ENCODE measurements around the gene BPTF.
A peak's percentile ranks its signal among the peaks of the same experiment; 100 is the strongest.
"Not testable (repeated sequence)": the region's sequence is repeated elsewhere in the genome, so short reads cannot be mapped to it uniquely, and the experiment has no call there.

The BPTF gene

GRCh38 chr17:67959510-67959909, 134.2 kb downstream of the BPTF start:
- Histone ChIP-seq H3K4me3 (ENCODE audit: low read depth, low read length) (no peak overlapping the region), H3K9me3 (ENCODE audit: control insufficient read depth, insufficient read depth, low read length) (no peaks in the 10 kb centered on the region), H3K27me3 (ENCODE audit: control insufficient read depth, insufficient read depth, low read length) (no peaks in the 10 kb centered on the region), H3K9ac (ENCODE audit: low read depth, low read length) (no peak overlapping the region), H3K4me1 (ENCODE audit: control insufficient read depth, insufficient read depth, low read length) (peaks cover 8% of the 10 kb centered on the region), H3K36me3 (ENCODE audit: control insufficient read depth, insufficient read depth, low read length) (peaks cover 5% of the 10 kb centered on the region)

- H3K9ac ChIP-seq (ENCODE audit: low read depth, low read length); H3K9me3 ChIP-seq (ENCODE audit: control insufficient read depth, insufficient read depth, low read length); H3K36me3 ChIP-seq (ENCODE audit: control insufficient read depth, insufficient read depth, low read length); H3K27me3 ChIP-seq (ENCODE audit: control insufficient read depth, insufficient read depth, low read length); H3K4me3 ChIP-seq (ENCODE audit: low read depth, low read length); H3K4me1 ChIP-seq (ENCODE audit: control insufficient read depth, insufficient read depth, low read length): not testable (repeated sequence)
Measured at GRCh38 chr17:67960276-67960675, 135.0 kb downstream of the BPTF start.

- H3K36me3 ChIP-seq (ENCODE audit: control insufficient read depth, insufficient read depth, low read length); H3K4me3 ChIP-seq (ENCODE audit: low read depth, low read length); H3K9ac ChIP-seq (ENCODE audit: low read depth, low read length): not testable (repeated sequence)
Measured at GRCh38 chr17:67962156-67962555, 136.9 kb downstream of the BPTF start.

GRCh38 chr17:67963145-67963572, 137.9 kb downstream of the BPTF start:
- H3K9ac ChIP-seq (ENCODE audit: low read depth, low read length); H3K36me3 ChIP-seq (ENCODE audit: control insufficient read depth, insufficient read depth, low read length); H3K4me3 ChIP-seq (ENCODE audit: low read depth, low read length); H3K9me3 ChIP-seq (ENCODE audit: control insufficient read depth, insufficient read depth, low read length); H3K27me3 ChIP-seq (ENCODE audit: control insufficient read depth, insufficient read depth, low read length); H3K4me1 ChIP-seq (ENCODE audit: control insufficient read depth, insufficient read depth, low read length): not testable (repeated sequence)

More at GRCh38 chr17:67962156-67962555, 136.9 kb downstream of the BPTF start:
- not testable (repeated sequence) for H3K9me3 ChIP-seq (ENCODE audit: control insufficient read depth, insufficient read depth, low read length); H3K27me3 ChIP-seq (ENCODE audit: control insufficient read depth, insufficient read depth, low read length); H3K4me1 ChIP-seq (ENCODE audit: control insufficient read depth, insufficient read depth, low read length)

- Histone ChIP-seq H3K27me3 (ENCODE audit: control insufficient read depth, insufficient read depth, low read length) (no peaks in the 10 kb centered on the region), H3K9me3 (ENCODE audit: control insufficient read depth, insufficient read depth, low read length) (no peaks in the 10 kb centered on the region), H3K36me3 (ENCODE audit: control insufficient read depth, insufficient read depth, low read length) (no peaks in the 10 kb centered on the region), H3K9ac (ENCODE audit: low read depth, low read length) (no peak overlapping the region), H3K4me1 (ENCODE audit: control insufficient read depth, insufficient read depth, low read length) (peaks cover 16% of the 10 kb centered on the region), H3K4me3 (ENCODE audit: low read depth, low read length) (no peak overlapping the region)
Measured at GRCh38 chr17:67970783-67971182, 145.5 kb downstream of the BPTF start.

- no peaks in the 10 kb centered on the region for H3K9me3 ChIP-seq (ENCODE audit: control insufficient read depth, insufficient read depth, low read length)
- H3K4me1 ChIP-seq (ENCODE audit: control insufficient read depth, insufficient read depth, low read length) = peaks cover 17% of the 10 kb centered on the region
- peaks cover 3% of the 10 kb centered on the region for H3K36me3 ChIP-seq (ENCODE audit: control insufficient read depth, insufficient read depth, low read length)
- H3K9ac ChIP-seq (ENCODE audit: low read depth, low read length) = peak overlapping the region; percentile 90
- no peaks in the 10 kb centered on the region for H3K27me3 ChIP-seq (ENCODE audit: control insufficient read depth, insufficient read depth, low read length)
- peak overlapping the region; percentile 97 for H3K4me3 ChIP-seq (ENCODE audit: low read depth, low read length)
Measured at GRCh38 chr17:67974185-67974584, 148.9 kb downstream of the BPTF start.

GRCh38 chr17:67974598-67975066, 149.3 kb downstream of the BPTF start:
- no peaks in the 10 kb centered on the region for H3K9me3 ChIP-seq (ENCODE audit: control insufficient read depth, insufficient read depth, low read length)
- peak overlapping the region; percentile 90 for H3K9ac ChIP-seq (ENCODE audit: low read depth, low read length)
- H3K27me3 ChIP-seq (ENCODE audit: control insufficient read depth, insufficient read depth, low read length) = no peaks in the 10 kb centered on the region
- peaks cover 3% of the 10 kb centered on the region for H3K36me3 ChIP-seq (ENCODE audit: control insufficient read depth, insufficient read depth, low read length)
- H3K4me3 ChIP-seq (ENCODE audit: low read depth, low read length) = peak overlapping the region; percentile 97
- peaks cover 17% of the 10 kb centered on the region for H3K4me1 ChIP-seq (ENCODE audit: control insufficient read depth, insufficient read depth, low read length)

- not testable (repeated sequence) for H3K9ac ChIP-seq (ENCODE audit: low read depth, low read length); H3K27me3 ChIP-seq (ENCODE audit: control insufficient read depth, insufficient read depth, low read length); H3K4me3 ChIP-seq (ENCODE audit: low read depth, low read length); H3K9me3 ChIP-seq (ENCODE audit: control insufficient read depth, insufficient read depth, low read length); H3K36me3 ChIP-seq (ENCODE audit: control insufficient read depth, insufficient read depth, low read length)
- peaks cover 17% of the 10 kb centered on the region for H3K4me1 ChIP-seq (ENCODE audit: control insufficient read depth, insufficient read depth, low read length)
Measured at GRCh38 chr17:67976306-67976705, 151.0 kb downstream of the BPTF start.

GRCh38 chr17:67980456-67980855, 155.2 kb downstream of the BPTF start:
- peaks cover 3% of the 10 kb centered on the region for H3K36me3 ChIP-seq (ENCODE audit: control insufficient read depth, insufficient read depth, low read length)
- H3K9me3 ChIP-seq (ENCODE audit: control insufficient read depth, insufficient read depth, low read length) = no peaks in the 10 kb centered on the region
- H3K27me3 ChIP-seq (ENCODE audit: control insufficient read depth, insufficient read depth, low read length) = no peaks in the 10 kb centered on the region
- H3K4me1 ChIP-seq (ENCODE audit: control insufficient read depth, insufficient read depth, low read length) = peaks cover 4% of the 10 kb centered on the region
- no peak overlapping the region for H3K4me3 ChIP-seq (ENCODE audit: low read depth, low read length)
- H3K9ac ChIP-seq (ENCODE audit: low read depth, low read length) = no peak overlapping the region

- not testable (repeated sequence) for H3K9ac ChIP-seq (ENCODE audit: low read depth, low read length); H3K36me3 ChIP-seq (ENCODE audit: control insufficient read depth, insufficient read depth, low read length); H3K27me3 ChIP-seq (ENCODE audit: control insufficient read depth, insufficient read depth, low read length); H3K4me1 ChIP-seq (ENCODE audit: control insufficient read depth, insufficient read depth, low read length); H3K9me3 ChIP-seq (ENCODE audit: control insufficient read depth, insufficient read depth, low read length); H3K4me3 ChIP-seq (ENCODE audit: low read depth, low read length)
Measured at GRCh38 chr17:67980883-67981282, 155.6 kb downstream of the BPTF start.

- H3K36me3 ChIP-seq (ENCODE audit: control insufficient read depth, insufficient read depth, low read length) = no peaks in the 10 kb centered on the region
- H3K4me3 ChIP-seq (ENCODE audit: low read depth, low read length) = no peak overlapping the region
- no peaks in the 10 kb centered on the region for H3K4me1 ChIP-seq (ENCODE audit: control insufficient read depth, insufficient read depth, low read length)
- no peak overlapping the region for H3K9ac ChIP-seq (ENCODE audit: low read depth, low read length)
- H3K27me3 ChIP-seq (ENCODE audit: control insufficient read depth, insufficient read depth, low read length) = no peaks in the 10 kb centered on the region
- H3K9me3 ChIP-seq (ENCODE audit: control insufficient read depth, insufficient read depth, low read length) = no peaks in the 10 kb centered on the region
Measured at GRCh38 chr17:67982034-67982640, 156.8 kb downstream of the BPTF start.

- no peaks in the 10 kb centered on the region for H3K4me1 ChIP-seq (ENCODE audit: control insufficient read depth, insufficient read depth, low read length)
Measured at GRCh38 chr17:67982686-67983382, 157.5 kb downstream of the BPTF start.

More at GRCh38 chr17:67982686-67983382, 157.5 kb downstream of the BPTF start:
- no peak overlapping the region for H3K9ac ChIP-seq (ENCODE audit: low read depth, low read length)
- no peaks in the 10 kb centered on the region for H3K27me3 ChIP-seq (ENCODE audit: control insufficient read depth, insufficient read depth, low read length)
- no peaks in the 10 kb centered on the region for H3K36me3 ChIP-seq (ENCODE audit: control insufficient read depth, insufficient read depth, low read length)
- no peaks in the 10 kb centered on the region for H3K9me3 ChIP-seq (ENCODE audit: control insufficient read depth, insufficient read depth, low read length)
- H3K4me3 ChIP-seq (ENCODE audit: low read depth, low read length) = no peak overlapping the region

Measured in iPS-15b (cell line).